NCI-H446 (cell line): ENCODE measurements around the gene C1QL2.

Source experiments
- DNase-seq, 2 experiments: peaks; one replicate each; lab custom pipeline; 2025; lab: John Stamatoyannopoulos, UW

Gene C1QL2

DNA sequence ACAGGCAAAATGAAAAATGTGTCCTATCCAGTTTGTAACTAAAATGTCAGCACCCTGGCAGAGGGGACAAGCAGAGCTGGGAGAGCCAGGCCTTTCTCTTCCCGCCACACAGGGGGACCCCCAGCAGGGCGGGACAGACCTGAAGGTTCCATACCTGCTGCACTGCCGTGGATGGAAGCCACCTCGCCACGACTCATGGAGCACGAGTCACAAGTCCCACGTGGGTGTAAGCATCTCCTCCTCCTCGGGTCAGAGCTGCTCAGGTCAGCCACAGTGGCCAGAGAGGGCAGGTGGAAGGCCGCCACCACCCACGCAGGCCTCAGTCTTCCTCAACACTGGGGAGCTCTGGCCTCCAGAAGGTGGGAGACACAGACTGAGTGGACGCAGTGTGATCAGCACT is 21.0 kb downstream of the C1QL2 start:
- DNase-seq = no peak

- no peak for DNase-seq
Measured at GRCh38 chr2:119136872-119137271, 21.7 kb downstream of the C1QL2 start.

- no peak for DNase-seq
Measured at GRCh38 chr2:119136093-119136492, 22.5 kb downstream of the C1QL2 start.

DNA sequence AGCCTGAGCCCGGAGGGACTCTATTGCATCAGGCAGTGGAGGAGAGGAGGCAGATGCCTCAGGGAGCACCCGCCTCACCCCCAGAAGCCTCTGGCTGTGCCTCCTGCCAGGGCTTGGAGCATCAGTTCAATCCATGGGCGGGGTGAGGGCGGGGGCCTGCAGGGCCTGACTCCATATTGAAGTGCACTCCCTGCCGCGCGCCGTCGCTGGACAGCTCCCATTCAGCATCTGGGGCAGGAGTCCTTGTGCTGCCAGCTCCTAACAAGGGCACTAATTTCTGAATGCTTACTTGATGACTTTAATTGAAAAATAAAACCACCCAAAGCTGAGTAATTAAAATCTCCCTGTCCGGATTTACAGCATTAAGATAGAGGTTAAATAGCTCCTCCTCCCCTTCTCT is 23.8 kb downstream of the C1QL2 start:
- DNase-seq = no peak

DNA sequence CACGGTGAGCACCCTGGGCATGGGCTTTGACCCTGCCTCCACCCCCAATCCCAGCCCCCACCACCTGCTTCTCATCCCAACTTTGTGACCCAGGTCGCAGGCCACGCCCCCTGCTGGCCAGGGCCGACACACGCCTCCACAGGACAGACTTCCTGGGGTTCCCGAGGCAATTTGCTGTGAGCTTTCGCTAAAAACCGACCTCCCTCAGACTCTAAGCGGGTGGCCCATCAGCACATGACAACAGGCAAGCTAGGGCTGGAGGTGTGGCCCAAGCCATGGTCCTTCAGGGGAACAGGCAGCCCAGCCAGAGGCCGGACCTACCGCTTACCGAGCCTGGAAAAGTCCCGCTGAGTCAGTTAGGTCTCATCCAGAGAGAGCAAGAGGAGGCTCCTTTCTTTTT is 31.9 kb downstream of the C1QL2 start:
- DNase-seq = no peak

DNA sequence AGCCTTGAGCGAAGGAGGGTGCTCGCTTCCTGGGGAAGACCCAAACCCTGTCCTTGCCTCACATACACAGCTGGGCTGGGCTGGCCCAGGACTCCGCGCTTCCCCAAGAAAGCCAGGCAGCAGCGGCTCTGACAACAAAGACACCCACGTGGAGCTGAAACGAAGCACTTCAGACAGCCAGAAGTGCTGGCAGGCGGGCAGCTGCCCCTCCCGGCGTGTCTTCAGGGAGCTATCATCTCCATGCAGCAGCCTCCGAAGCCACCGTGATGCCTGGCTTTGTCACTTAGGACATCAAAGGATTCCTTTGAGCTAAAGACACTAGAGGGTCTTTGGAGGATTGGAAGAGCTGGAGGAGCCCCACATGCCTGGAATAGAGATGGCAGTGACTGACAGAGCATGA is 35.2 kb downstream of the C1QL2 start:
- DNase-seq = no peak

GRCh38 chr2:119122663-119123062 is 35.9 kb downstream of the C1QL2 start:
- no peak for DNase-seq

DNA sequence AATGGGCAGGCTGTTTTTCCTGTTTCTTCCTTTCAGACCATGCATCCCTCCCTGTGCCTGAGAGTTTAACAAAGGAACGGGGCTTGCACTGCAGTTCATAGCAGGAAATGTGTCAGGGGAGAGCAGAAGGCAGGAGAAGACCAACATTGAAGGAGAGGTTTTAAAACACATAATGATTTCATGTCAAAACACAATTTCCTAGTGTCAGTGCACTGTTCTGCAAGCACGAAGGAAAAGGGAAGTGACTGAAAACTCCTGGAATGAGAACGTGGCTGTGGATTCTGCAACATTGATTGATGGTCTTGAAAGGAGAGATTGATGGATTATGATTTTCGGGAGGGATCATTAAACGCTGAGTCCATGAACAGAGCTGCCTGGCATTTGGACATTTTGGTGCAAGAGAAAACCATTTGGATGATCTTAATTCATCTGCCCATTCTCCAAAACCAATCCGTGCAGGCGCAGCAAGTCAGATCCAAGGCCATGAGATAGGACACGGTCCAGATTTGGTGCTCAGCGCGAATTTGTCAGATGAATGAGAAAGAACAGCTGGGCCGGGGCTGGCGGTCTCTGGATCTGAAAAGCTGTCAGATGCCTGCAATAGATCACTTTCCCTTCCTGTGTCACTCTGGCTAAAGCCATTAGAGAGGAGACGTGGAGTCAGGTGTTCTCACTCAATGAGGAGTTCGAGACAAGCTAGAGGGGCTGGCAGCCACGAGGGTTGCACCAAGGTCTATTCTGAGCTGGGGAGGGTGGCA is 38.4 kb downstream of the C1QL2 start:
- DNase-seq = no peak

DNA sequence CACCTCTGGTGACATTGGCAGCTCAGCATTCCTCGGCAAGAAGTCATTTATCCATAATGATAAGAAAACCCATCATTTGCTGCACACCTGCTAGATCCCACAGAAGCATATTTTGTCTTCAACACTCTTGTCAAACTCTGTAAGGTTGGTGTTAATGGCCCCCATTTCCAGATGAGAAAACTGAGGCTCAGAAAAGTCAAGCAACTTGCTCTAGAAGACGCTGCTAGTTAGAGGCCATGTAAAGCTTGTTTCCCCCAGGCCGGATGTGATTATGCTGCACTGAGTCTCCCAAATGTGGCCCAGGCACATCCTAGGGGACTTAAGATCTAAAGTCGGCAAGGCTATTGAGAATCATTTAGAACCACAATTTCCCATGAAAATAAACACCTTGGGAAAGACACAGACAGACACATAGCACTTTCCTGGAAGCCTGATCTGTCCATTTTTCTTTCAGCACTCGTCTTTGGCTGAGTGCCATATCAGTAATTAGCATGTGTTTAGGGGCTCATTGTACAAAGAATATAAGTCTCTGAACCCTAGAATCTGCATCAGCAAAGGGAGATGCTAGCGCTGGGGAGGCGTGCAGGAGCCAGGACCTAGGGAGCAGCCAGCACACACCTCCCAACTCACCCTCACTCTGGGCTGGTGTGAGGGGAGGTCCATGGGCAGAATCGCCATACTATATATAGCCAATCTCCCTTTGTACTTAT is 39.3 kb downstream of the C1QL2 start:
- no peak for DNase-seq

GRCh38 chr2:119117891-119118882 is 40.4 kb downstream of the C1QL2 start:
- DNase-seq = no peak

DNA sequence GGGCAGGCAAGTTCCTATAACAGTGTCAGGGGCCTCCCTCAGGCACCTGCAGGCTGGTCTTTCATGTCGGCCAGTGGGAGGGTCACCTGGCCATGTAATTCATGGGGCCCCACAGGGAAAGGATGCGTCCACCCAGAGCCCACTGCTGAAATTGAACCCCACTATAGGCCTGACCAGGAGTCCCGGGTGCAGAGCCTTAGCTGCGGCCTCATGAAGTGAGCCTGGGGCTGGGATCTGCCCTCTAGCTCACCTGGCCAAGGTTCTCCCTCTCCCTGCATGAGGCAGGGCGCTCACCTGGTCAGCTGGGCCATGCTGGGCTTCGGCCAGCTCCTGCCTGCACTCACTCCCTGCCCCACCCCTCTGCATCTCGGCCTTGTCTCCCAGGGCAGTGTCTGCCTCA is 41.1 kb downstream of the C1QL2 start:
- no peak for DNase-seq

- no peak for DNase-seq
Measured at GRCh38 chr2:119116411-119117295, 41.9 kb downstream of the C1QL2 start.

GRCh38 chr2:119114266-119114665 is 44.3 kb downstream of the C1QL2 start:
- DNase-seq = no peak

- DNase-seq = no peak
Measured at GRCh38 chr2:119113489-119113770, 45.1 kb downstream of the C1QL2 start.

- DNase-seq = no peak
Measured at GRCh38 chr2:119112770-119113488, 45.6 kb downstream of the C1QL2 start.

DNA sequence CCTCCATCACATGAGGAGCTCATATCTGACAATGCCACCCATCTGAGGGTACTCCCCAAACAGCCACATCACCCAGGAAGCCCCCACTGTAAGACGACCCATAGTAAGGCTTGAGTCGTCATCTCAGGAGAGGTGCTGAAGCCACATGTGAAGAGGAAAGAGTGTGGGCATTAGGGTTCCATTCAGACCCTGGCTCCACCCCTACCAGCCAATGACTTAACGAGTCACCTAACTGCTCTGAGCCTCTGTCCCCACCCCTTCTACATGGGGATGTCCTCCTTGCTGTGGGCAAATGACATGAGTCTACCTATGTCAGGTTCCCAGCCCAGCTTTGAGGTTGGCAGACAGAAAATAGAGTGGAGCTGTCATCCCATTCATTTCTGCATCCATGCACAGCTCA is 46.3 kb downstream of the C1QL2 start:
- DNase-seq = no peak

- DNase-seq = no peak
Measured at GRCh38 chr2:119111115-119111975, 47.2 kb downstream of the C1QL2 start.

DNA sequence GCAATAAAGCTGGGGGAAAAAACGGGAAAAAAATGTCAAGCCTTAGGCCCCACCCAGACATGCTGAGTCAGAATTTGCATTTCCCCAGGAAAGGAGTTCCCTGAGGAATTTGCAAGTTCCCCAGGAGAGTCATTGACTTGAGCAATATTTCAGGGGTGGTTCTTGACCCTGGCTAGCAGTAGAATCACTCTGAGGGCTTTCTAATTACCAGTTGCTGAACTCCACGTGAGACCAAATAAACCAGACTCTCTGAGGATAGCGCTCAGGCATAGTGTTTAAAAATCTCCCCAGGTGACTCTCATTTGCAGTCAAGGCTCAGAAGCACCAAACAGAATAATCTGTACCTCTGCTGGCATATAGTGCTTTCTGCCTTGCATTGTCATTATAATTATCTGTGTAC is 48.7 kb downstream of the C1QL2 start:
- no peak for DNase-seq

GRCh38 chr2:119108186-119108585 is 50.4 kb downstream of the C1QL2 start:
- DNase-seq = no peak

DNA sequence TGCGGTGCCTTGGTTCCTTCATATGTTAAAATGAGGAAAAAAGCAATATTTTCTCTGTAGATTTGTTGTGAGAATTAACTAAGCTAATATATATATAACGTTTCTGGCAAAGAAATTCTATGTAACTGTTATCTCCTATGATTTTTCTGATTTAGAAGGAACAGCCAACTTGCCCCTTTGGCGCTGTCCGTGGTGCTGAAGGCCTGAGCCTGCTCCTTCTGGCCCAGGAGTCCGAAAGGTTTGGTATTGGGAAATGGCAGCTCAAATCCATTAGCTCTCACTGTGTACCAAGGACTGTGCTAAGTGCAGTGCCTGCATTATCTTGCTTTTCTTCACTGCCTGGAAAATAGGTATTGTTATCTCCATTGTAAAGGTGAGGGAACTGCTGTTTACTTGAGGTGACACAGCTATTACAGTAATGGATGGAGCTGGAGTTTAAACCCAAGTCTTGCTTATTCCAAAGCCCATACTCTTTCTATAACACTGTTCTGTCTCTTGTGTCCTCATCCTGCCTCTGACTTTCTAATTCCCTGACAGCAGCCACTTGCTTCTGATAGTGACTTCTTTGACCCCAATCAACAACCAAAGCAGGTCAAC is 52.2 kb downstream of the C1QL2 start:
- no peak for DNase-seq
